NB4 (cell line): ENCODE measurements around the gene DNAH8.

Experiments used
- MYC ChIP-seq: IDR thresholded peaks from 2 replicates; pipeline ENCODE4 v1.6.1; 2011; ENCODE audit warnings: low read depth, low read length
- TF ChIP-seq, protein P1 (sequence below): IDR thresholded peaks from 2 replicates; pipeline ENCODE4 v1.6.1; 2011; ENCODE audit warnings: low read depth, low read length

DNA sequence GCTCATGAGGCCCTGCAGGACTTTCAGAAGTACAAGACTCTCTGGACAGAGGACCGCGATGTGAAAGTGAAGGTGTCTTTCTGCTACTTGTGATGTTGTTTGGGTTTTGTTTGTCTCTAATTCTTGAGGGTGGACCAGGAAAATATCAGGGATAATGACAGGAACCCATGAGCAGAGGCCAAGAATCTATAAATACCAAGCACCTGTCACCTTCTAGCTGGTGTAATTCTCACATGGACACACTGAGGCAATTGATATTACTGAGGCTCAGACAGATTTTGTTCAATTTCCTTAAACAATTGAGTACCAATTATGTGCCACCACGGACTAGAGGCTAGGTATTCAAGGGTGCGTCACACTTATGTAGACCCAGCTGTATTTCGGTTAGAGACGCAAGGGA lies 107.9 kb downstream of the DNAH8 start:
- TF ChIP-seq, protein P1, sequence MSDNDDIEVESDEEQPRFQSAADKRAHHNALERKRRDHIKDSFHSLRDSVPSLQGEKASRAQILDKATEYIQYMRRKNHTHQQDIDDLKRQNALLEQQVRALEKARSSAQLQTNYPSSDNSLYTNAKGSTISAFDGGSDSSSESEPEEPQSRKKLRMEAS = no peak
- TF ChIP-seq MYC = no peak
